ENCODE data around the gene SLC9B1. TPM values are rescaled to one million over a fixed set of nuclear protein-coding genes. Genes with fewer than 3 reads are reported as not detected.

SLC9B1 gene
- 3.7 TPM for total RNA-seq

GRCh38 chr4:103019308-103020124, at the start of gene SLC9B1:
SLC9B1 (minus strand) TSS chr4:103019705; CDS start chr4:102991711, 27,994 bp downstream.

GRCh38 chr4:102868781-102869568, 150.5 kb downstream of the SLC9B1 start, which contains the start of gene CISD2:
CISD2 (plus strand) TSS chr4:102868992; CDS start chr4:102869085, 93 bp downstream.

Other genes starting within 250 kb of the SLC9B1 start
- 334 TPM for gene UBE2D3, start 192.2 kb downstream of the SLC9B1 start, total RNA-seq
- gene CISD2, start 150.7 kb downstream of the SLC9B1 start, total RNA-seq = 56.3 TPM
- gene SLC9B2, start 57.1 kb upstream of the SLC9B1 start, total RNA-seq = 95.7 TPM
- gene BDH2, start 80.1 kb upstream of the SLC9B1 start, total RNA-seq = 19.8 TPM
- 8.3 TPM for gene CENPE, start 178.6 kb upstream of the SLC9B1 start, total RNA-seq